ENCODE results near the gene ALPI.

Gene ALPI

GRCh38 chr2:232412986-232413385, 43.0 kb upstream of the ALPI start:
- no peak for TF ChIP-seq CTCF (IDR thresholded peaks at IDR 0.05; ENCODE audit: control insufficient read depth, insufficient read depth, low read depth, low read length, missing control alignments)
- no peak for DNase-seq (ENCODE audit: low read depth)
- H3K4me3 ChIP-seq (ENCODE audit: control insufficient read depth, low read depth, low read length): no peak overlapping the region

GRCh38 chr2:232415138-232415690, 40.7 kb upstream of the ALPI start:
- TF ChIP-seq CTCF (IDR thresholded peaks at IDR 0.05; ENCODE audit: control insufficient read depth, insufficient read depth, low read depth, low read length, missing control alignments): no peak
- no peak for DNase-seq (ENCODE audit: low read depth)
- H3K4me3 ChIP-seq (ENCODE audit: control insufficient read depth, low read depth, low read length): no peak overlapping the region

GRCh38 chr2:232415736-232416520, 40.0 kb upstream of the ALPI start:
- DNase-seq (ENCODE audit: low read depth): no peak
- no peak overlapping the region for H3K4me3 ChIP-seq (ENCODE audit: control insufficient read depth, low read depth, low read length)
- no peak for TF ChIP-seq CTCF (IDR thresholded peaks at IDR 0.05; ENCODE audit: control insufficient read depth, insufficient read depth, low read depth, low read length, missing control alignments)

DNA sequence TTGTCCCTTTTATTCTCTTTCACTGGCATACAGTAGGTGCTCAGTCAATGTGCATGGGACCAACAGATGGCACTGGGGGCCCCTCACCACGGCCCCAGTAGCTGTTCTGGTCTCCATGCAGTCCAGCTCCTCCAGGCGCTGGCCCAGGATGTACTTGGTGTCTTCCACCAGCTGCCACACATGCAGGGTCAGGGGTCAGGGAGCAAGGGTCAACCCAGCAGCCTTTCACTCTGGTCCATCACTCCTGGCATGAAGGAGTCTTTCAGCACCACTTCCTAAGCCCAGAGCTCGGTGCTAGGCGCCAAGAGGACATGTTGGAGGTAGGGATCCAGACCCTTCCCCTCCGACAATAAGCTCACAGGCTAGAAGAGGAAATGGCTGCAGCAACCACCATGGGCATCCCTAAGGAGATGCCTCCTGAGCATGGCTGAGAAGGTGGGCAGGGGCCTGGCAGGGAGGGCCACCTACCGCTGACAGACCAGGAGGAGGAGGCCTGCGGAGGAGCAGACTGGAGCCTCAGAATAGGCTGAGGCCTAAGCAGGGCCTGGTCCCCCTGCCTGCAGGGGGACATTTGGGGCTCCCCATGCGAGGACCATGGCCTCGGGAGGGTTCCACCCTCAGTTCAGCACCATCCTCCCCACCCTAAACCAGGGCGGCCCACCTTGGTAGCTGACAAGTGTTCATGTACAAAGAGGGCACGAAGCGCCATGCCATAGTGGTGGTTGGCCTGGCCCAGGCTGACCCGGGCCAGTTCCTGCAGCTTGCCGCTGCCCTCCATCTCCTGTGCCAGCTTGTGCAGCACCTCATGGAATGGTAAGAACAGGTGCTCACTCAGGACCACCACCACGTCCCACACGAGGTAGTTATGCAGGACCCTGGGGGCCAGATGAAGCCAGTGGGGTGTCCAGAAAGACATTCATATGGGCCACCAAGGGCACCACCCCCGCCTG, 39.2 kb upstream of the ALPI start:
- DNase-seq (ENCODE audit: low read depth): no peak
- H3K4me3 ChIP-seq (ENCODE audit: control insufficient read depth, low read depth, low read length): no peak overlapping the region
- no peak for TF ChIP-seq CTCF (IDR thresholded peaks at IDR 0.05; ENCODE audit: control insufficient read depth, insufficient read depth, low read depth, low read length, missing control alignments)

DNA sequence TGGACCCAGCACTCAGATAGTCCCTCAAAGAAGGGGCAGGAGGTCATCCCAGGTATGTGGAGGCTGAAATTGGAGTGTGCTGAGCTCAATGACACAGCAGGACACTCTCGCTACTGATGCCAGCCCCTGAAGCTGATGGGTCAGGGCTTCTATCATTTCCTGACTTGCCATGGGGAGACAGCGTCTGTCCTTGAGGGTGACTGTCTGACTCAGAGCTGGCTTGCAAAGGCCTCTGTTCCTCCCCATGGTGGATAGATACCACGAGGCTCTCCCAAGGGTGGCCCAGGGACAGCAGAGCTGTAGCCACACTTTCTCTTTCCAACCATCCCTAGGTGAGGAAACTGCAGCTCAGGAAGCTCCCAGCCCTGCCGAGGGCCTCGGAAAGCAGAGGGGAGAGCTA, 38.5 kb upstream of the ALPI start:
- TF ChIP-seq CTCF (IDR thresholded peaks at IDR 0.05; ENCODE audit: control insufficient read depth, insufficient read depth, low read depth, low read length, missing control alignments): no peak
- H3K4me3 ChIP-seq (ENCODE audit: control insufficient read depth, low read depth, low read length): no peak overlapping the region
- no peak for DNase-seq (ENCODE audit: low read depth)

GRCh38 chr2:232418056-232418455, 37.9 kb upstream of the ALPI start:
- no peak for DNase-seq (ENCODE audit: low read depth)
- TF ChIP-seq CTCF (IDR thresholded peaks at IDR 0.05; ENCODE audit: control insufficient read depth, insufficient read depth, low read depth, low read length, missing control alignments): no peak
- H3K4me3 ChIP-seq (ENCODE audit: control insufficient read depth, low read depth, low read length): no peak overlapping the region

Measured in AG09309 (cell line).